H9 (cell line): Measurements from ENCODE around the gene DCP1B. TPM values are rescaled to one million over a fixed set of nuclear protein-coding genes. Genes with fewer than 3 reads are reported as not detected.

Experiments used
- DNase-seq: peaks from one replicate; pipeline ENCODE4 v3.0.0-alpha.2; 2017
- H2AFZ ChIP-seq: one replicate; pipeline ENCODE4 v1.6.1; 2013; ENCODE audit warnings: mild to moderate bottlenecking, low read length, control low read depth, moderate library complexity
- H2AK5ac ChIP-seq: 2 replicates; pipeline ENCODE4 v1.6.1; 2013; ENCODE audit warnings: low read length, control low read depth, mixed read lengths; ENCODE audit not compliant: insufficient read length
- H2BK120ac ChIP-seq: one replicate; pipeline ENCODE4 v1.6.1; 2013; ENCODE audit warnings: low read depth, mild to moderate bottlenecking, low read length, control low read depth, inconsistent platforms; ENCODE audit not compliant: poor library complexity, severe bottlenecking
- H2BK12ac ChIP-seq: 2 replicates; pipeline ENCODE4 v1.6.1; 2013; ENCODE audit warnings: low read length, control low read depth, mixed read lengths, low read depth; ENCODE audit not compliant: insufficient read length
- H2BK15ac ChIP-seq: 2 replicates; pipeline ENCODE4 v1.6.1; 2013; ENCODE audit warnings: low read depth, low read length, control low read depth
- H2BK20ac ChIP-seq: one replicate; pipeline ENCODE4 v1.6.1; 2013; ENCODE audit warnings: low read depth, mild to moderate bottlenecking, low read length, control low read depth, inconsistent platforms; ENCODE audit not compliant: poor library complexity, severe bottlenecking
- H2BK5ac ChIP-seq: 2 replicates; pipeline ENCODE4 v1.6.1; 2013; ENCODE audit warnings: low read length, control low read depth, mixed read lengths; ENCODE audit not compliant: insufficient read length
- H3K14ac ChIP-seq: 2 replicates; pipeline ENCODE4 v1.6.1; 2013; ENCODE audit warnings: low read length, control low read depth; ENCODE audit not compliant: insufficient read depth
- H3K18ac ChIP-seq: 2 replicates; pipeline ENCODE4 v1.6.1; 2013; ENCODE audit warnings: low read depth, mild to moderate bottlenecking, mixed read lengths, low read length, control low read depth; ENCODE audit not compliant: insufficient read length
- H3K23ac ChIP-seq: 2 replicates; pipeline ENCODE4 v1.6.1; 2013; ENCODE audit warnings: low read length, control low read depth, mixed read lengths, low read depth; ENCODE audit not compliant: insufficient read length
- H3K23me2 ChIP-seq: 2 replicates; pipeline ENCODE4 v1.6.1; 2013; ENCODE audit warnings: low read depth, mild to moderate bottlenecking, mixed read lengths, low read length, control low read depth; ENCODE audit not compliant: insufficient read length, poor library complexity, severe bottlenecking
- H3K27ac ChIP-seq: 2 replicates; pipeline ENCODE4 v1.5.1; 2013; ENCODE audit warnings: low read length, control low read depth, mixed read lengths, low read depth; ENCODE audit not compliant: insufficient read length
- H3K27me3 ChIP-seq: 2 replicates; pipeline ENCODE4 v1.6.1; 2013; ENCODE audit warnings: low read length, control low read depth, inconsistent platforms; ENCODE audit not compliant: insufficient read depth
- H3K4ac ChIP-seq: 2 replicates; pipeline ENCODE4 v1.6.1; 2013; ENCODE audit warnings: low read depth, mild to moderate bottlenecking, control low read depth, inconsistent platforms, low read length, moderate library complexity
- H3K4me1 ChIP-seq: 2 replicates; pipeline ENCODE4 v1.6.1; 2013; ENCODE audit warnings: low read length, control low read depth, inconsistent platforms; ENCODE audit not compliant: insufficient read depth
- H3K4me2 ChIP-seq: 2 replicates; pipeline ENCODE4 v1.6.1; 2013; ENCODE audit warnings: low read length, control low read depth, mixed read lengths; ENCODE audit not compliant: insufficient read length, insufficient read depth
- H3K56ac ChIP-seq: 2 replicates; pipeline ENCODE4 v1.6.1; 2013; ENCODE audit warnings: low read depth, mild to moderate bottlenecking, mixed read lengths, low read length, control low read depth; ENCODE audit not compliant: insufficient read length
- H3K79me1 ChIP-seq: 2 replicates; pipeline ENCODE4 v1.6.1; 2013; ENCODE audit warnings: low read depth, mild to moderate bottlenecking, moderate library complexity, low read length, control low read depth, inconsistent platforms; ENCODE audit not compliant: insufficient read depth, poor library complexity, severe bottlenecking
- H3K79me2 ChIP-seq: 2 replicates; pipeline ENCODE4 v1.6.1; 2013; ENCODE audit warnings: low read length, control low read depth, inconsistent platforms; ENCODE audit not compliant: insufficient read depth
- H3K9ac ChIP-seq: 2 replicates; pipeline ENCODE4 v1.6.1; 2013; ENCODE audit warnings: low read length, control low read depth, mixed read lengths; ENCODE audit not compliant: insufficient read length; ENCODE audit errors: extremely low read depth
- H3K9me3 ChIP-seq: one replicate; pipeline ENCODE4 v1.6.1; 2013; ENCODE audit warnings: low read depth, low read length, inconsistent platforms; ENCODE audit not compliant: control insufficient read depth
- H3T11ph ChIP-seq: one replicate; pipeline ENCODE4 v1.6.1; 2013; ENCODE audit warnings: mild to moderate bottlenecking, low read length, control low read depth, inconsistent platforms
- H4K20me1 ChIP-seq: one replicate; pipeline ENCODE4 v1.6.1; 2013; ENCODE audit not compliant: control insufficient read depth, insufficient read length, insufficient read depth
- H4K5ac ChIP-seq: 2 replicates; pipeline ENCODE4 v1.6.1; 2013; ENCODE audit warnings: low read depth, mild to moderate bottlenecking, mixed read lengths, low read length, control low read depth; ENCODE audit not compliant: insufficient read length
- H4K8ac ChIP-seq: replicated peaks from 2 replicates; pipeline ENCODE4 v1.6.1; 2013; ENCODE audit warnings: low read length, control low read depth, mixed read lengths, low read depth; ENCODE audit not compliant: insufficient read length
- H4K91ac ChIP-seq: 2 replicates; pipeline ENCODE4 v1.6.1; 2013; ENCODE audit warnings: low read depth, mild to moderate bottlenecking, moderate library complexity, mixed read lengths, low read length, control low read depth; ENCODE audit not compliant: insufficient read length
- H3K27ac Mint-ChIP-seq, 3 experiments: 2 replicates in 2 of 3; 3 replicates in 1 of 3; pipeline ENCODE4 v1.8.0; 2020 to 2021; ENCODE audit warnings: mixed read lengths in 3 of 3, mild to moderate bottlenecking in 1 of 3, moderate library complexity in 1 of 3
- H3K27me3 Mint-ChIP-seq: 2 replicates; pipeline ENCODE4 v1.8.0; 2021; ENCODE audit warnings: low read depth, mild to moderate bottlenecking, moderate library complexity, mixed read lengths
- H3K36me3 Mint-ChIP-seq, 3 experiments: 2 replicates in 2 of 3; 3 replicates in 1 of 3; pipeline ENCODE4 v1.8.0; 2020 to 2021; ENCODE audit warnings: low read depth in 3 of 3, mixed read lengths in 3 of 3; ENCODE audit not compliant: insufficient read depth in 1 of 3
- H3K4me1 Mint-ChIP-seq, 2 experiments: 2 replicates each; pipeline ENCODE4 v1.8.0; 2020; ENCODE audit warnings: mixed read lengths in 2 of 2
- H3K4me3 Mint-ChIP-seq, 2 experiments: 2 replicates in 1 of 2; 3 replicates in 1 of 2; pipeline ENCODE4 v1.8.0; 2020 to 2021; ENCODE audit warnings: mild to moderate bottlenecking in 2 of 2, mixed read lengths in 2 of 2, moderate library complexity in 1 of 2
- H3K9me3 Mint-ChIP-seq, 2 experiments: 2 replicates in 1 of 2; 3 replicates in 1 of 2; pipeline ENCODE4 v1.8.0; 2020; ENCODE audit warnings: mild to moderate bottlenecking in 2 of 2, mixed read lengths in 2 of 2, moderate library complexity in 1 of 2
- CTCF ChIP-seq: fragments of 200-600 bp; sonication (generic); conservative IDR thresholded peaks from 3 replicates; pipeline ENCODE4 v1.8.0; 2021; ENCODE audit warnings: antibody characterized with exemption, mild to moderate bottlenecking
- WGBS: extraction: QIAGEN DNeasy Blood & Tissue Kit; methylation state at CpG from one replicate; pipeline ENCODE4 v1.1.7; 2013; ENCODE audit warnings: missing lambda C conversion rate, low lambda C conversion rate, mixed read lengths; ENCODE audit not compliant: insufficient read length; ENCODE audit errors: extremely low coverage; 5-methylcytosine and 5-hydroxymethylcytosine counted together
- total RNA-seq: library from RNA; stranded (reverse); gene quantifications from 2 replicates; pipeline ENCODE4 v1.2.1, GENCODE V29; 2021

Gene DCP1B
- total RNA-seq, 1 experiment from 2014 or later: 11.2 TPM

- Histone ChIP-seq H3K23ac (no peak overlapping the region), H2BK15ac (no peak overlapping the region), H3K79me2 (no peaks in the 10 kb centered on the region), H3K9me3 (no peaks in the 10 kb centered on the region), H3K18ac (no peak overlapping the region), H3K14ac (no peak overlapping the region), H4K91ac (no peak overlapping the region), H4K5ac (no peak overlapping the region), H2BK12ac (no peak overlapping the region), H4K20me1 (no peaks in the 10 kb centered on the region), H3K56ac (no peak overlapping the region), H3K9ac (no peak overlapping the region), H3K4me2 (no peak overlapping the region), H4K8ac (no peak overlapping the region), H3K4me1 (peaks cover 4% of the 10 kb centered on the region), H2AK5ac (no peak overlapping the region), H2BK20ac (no peak overlapping the region), H2BK5ac (no peak overlapping the region), H3K27me3 (no peaks in the 10 kb centered on the region), H3K27ac (no peak overlapping the region), H2AFZ (no peak overlapping the region), H3K79me1 (no peaks in the 10 kb centered on the region), H2BK120ac (no peak overlapping the region), H3T11ph (no peak overlapping the region), H3K23me2 (no peaks in the 10 kb centered on the region), H3K4ac (no peak overlapping the region)
- TF ChIP-seq CTCF: no peak
- peaks cover 17 to 44% (median 34%) of the 10 kb centered on the region in 3 experiments for H3K36me3 Mint-ChIP-seq
- H3K4me1 Mint-ChIP-seq: peaks cover 37 to 38% of the 10 kb centered on the region in 2 experiments
- WGBS: no CpG with 5 or more reads among the region's 3 CpGs
- H3K27me3 Mint-ChIP-seq: no peaks in the 10 kb centered on the region
- H3K9me3 Mint-ChIP-seq: no peaks in the 10 kb centered on the region
- H3K27ac Mint-ChIP-seq: no peak overlapping the region
- DNase-seq: no peak
- no peak overlapping the region for H3K4me3 Mint-ChIP-seq
Measured at GRCh38 chr12:1992732-1993131, 11.5 kb downstream of the DCP1B start.
